GM21515 (cell line): ENCODE results near the gene TAS1R3.

Source experiments
- ATAC-seq: cut with Tn5 transposase; IDR thresholded peaks from one replicate; pipeline ENCODE4 v1.9.1; 2021; ENCODE audit not compliant: unreplicated experiment

TAS1R3 gene

GRCh38 chr1:1320666-1321448 lies 10.2 kb upstream of the TAS1R3 start:
- no peak for ATAC-seq

DNA sequence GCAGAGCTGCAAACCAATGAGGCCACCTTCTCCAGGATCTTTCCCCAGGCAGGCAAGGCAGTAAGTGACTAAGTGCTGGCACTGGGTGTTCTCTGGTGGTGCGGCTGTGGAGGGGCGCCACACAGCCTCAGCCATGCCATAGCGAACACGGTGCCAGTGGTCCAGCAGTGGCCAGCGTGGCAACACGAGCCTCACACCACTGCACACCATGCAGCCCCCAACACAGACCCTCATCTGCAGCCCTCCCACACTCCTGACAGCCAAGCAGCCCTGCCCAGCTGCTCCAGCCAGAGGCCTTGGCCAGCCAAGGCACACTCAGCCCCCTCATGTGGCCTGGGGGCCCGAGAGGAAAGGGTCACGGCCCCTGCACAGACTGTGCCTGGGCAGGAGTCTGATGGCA lies 9.6 kb upstream of the TAS1R3 start:
- no peak for ATAC-seq

- no peak for ATAC-seq
Measured at GRCh38 chr1:1322418-1322817, 8.7 kb upstream of the TAS1R3 start.

DNA sequence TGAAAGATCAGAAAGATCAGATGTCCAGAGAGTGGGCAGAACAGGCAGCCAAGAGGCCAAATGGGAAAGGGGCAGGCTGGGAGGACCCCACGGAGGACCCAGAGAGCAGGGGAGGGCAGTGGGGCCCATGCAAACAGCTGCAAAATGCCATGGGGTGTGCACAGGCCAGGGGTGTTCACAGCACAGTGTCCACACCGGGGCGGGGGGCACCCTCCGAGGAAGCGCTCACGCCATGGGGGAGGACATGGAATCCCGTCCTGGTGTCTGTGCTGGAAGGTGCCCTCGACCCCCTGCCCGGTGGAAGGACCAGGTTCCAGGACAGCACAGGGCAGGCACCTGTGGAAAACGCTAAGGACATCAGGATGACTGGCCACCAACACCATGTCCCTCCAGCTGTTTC lies 8.1 kb upstream of the TAS1R3 start:
- ATAC-seq = no peak

DNA sequence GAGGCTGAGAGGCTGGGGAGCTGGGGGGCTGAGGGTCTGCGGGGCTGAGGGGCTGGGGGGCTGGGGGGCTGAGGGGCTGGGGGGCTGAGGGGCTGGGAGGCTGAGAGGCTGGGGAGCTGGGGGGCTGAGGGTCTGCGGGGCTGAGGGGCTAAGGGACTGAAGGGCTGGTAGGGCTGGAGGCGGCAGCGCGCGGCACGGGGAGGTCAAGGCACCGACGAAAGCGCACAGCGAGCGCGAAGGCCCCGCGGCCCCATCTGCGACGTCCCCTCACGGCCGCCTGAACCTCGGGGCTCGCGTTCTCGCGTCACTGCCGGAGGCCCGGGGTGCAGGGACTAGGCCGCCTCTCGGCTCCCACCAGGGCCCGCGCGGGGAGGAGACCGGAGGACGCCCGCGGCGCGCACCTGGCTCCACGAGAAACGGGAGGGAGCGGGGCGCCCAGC lies 7.0 kb upstream of the TAS1R3 start:
- peak; percentile 17 for ATAC-seq

- peak; percentile 67 for ATAC-seq
Measured at GRCh38 chr1:1324524-1325287, 6.4 kb upstream of the TAS1R3 start, which contains the start of the genes CPTP and INTS11. Gene CPTP, plus strand, starts transcription at chr1:1324802. Its CDS starts 2,109 bp downstream, at chr1:1326911. Gene INTS11, minus strand, starts transcription at chr1:1324660. Its CDS starts 52 bp downstream, at chr1:1324608.

- no peak for ATAC-seq
Measured at GRCh38 chr1:1325288-1326074, 5.6 kb upstream of the TAS1R3 start.

DNA sequence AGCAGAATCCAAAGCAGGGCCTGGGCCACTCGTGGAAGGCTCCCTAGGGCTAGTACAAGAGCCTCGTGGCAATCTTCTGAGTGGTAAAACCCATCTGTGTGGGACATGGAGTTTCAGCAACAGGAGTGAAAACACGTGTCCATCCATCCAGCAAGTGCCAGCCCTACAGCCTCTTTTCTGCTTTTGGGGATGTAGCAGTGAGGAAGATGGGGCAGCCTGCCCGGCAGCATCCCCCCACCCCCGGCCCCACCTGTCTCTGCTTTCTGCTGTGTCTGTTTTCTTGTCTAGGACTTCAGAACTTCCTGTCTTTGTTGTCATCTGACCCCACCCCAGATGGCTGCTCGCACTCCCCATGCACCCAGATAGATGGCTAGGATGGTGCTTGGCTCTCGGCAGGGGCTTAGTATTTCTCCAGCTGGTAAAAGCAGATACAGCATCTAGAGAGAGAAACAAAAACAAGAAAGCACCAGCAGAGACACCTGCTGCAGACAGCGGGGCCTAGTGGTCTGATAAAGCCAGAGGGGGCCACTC lies 4.9 kb upstream of the TAS1R3 start:
- ATAC-seq = no peak

DNA sequence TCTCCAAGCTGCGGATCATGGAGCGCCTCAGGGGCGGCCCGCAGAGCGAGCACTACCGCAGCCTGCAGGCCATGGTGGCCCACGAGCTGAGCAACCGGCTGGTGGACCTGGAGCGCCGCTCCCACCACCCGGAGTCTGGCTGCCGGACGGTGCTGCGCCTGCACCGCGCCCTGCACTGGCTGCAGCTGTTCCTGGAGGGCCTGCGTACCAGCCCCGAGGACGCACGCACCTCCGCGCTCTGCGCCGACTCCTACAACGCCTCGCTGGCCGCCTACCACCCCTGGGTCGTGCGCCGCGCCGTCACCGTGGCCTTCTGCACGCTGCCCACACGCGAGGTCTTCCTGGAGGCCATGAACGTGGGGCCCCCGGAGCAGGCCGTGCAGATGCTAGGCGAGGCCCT lies 3.8 kb upstream of the TAS1R3 start:
- ATAC-seq = no peak

DNA sequence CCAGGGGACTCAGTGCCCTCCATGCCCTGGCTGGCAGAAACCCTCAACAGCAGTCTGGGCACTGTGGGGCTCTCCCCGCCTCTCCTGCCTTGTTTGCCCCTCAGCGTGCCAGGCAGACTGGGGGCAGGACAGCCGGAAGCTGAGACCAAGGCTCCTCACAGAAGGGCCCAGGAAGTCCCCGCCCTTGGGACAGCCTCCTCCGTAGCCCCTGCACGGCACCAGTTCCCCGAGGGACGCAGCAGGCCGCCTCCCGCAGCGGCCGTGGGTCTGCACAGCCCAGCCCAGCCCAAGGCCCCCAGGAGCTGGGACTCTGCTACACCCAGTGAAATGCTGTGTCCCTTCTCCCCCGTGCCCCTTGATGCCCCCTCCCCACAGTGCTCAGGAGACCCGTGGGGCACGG lies 2.8 kb upstream of the TAS1R3 start:
- no peak for ATAC-seq

GRCh38 chr1:1329304-1330210 lies 1.5 kb upstream of the TAS1R3 start:
- ATAC-seq = no peak

- ATAC-seq = no peak
Measured at GRCh38 chr1:1330366-1331067, 563 bp upstream of the TAS1R3 start.

- no peak for ATAC-seq
Measured at GRCh38 chr1:1332031-1332755, 1.1 kb downstream of the TAS1R3 start.

GRCh38 chr1:1332774-1333480 lies 1.8 kb downstream of the TAS1R3 start:
- no peak for ATAC-seq

DNA sequence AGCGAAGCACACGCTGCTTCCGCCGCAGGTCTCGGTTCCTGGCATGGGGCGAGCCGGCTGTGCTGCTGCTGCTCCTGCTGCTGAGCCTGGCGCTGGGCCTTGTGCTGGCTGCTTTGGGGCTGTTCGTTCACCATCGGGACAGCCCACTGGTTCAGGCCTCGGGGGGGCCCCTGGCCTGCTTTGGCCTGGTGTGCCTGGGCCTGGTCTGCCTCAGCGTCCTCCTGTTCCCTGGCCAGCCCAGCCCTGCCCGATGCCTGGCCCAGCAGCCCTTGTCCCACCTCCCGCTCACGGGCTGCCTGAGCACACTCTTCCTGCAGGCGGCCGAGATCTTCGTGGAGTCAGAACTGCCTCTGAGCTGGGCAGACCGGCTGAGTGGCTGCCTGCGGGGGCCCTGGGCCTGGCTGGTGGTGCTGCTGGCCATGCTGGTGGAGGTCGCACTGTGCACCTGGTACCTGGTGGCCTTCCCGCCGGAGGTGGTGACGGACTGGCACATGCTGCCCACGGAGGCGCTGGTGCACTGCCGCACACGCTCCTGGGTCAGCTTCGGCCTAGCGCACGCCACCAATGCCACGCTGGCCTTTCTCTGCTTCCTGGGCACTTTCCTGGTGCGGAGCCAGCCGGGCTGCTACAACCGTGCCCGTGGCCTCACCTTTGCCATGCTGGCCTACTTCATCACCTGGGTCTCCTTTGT lies 2.6 kb downstream of the TAS1R3 start:
- ATAC-seq = no peak

GRCh38 chr1:1334835-1335234 lies 3.8 kb downstream of the TAS1R3 start:
- no peak for ATAC-seq

DNA sequence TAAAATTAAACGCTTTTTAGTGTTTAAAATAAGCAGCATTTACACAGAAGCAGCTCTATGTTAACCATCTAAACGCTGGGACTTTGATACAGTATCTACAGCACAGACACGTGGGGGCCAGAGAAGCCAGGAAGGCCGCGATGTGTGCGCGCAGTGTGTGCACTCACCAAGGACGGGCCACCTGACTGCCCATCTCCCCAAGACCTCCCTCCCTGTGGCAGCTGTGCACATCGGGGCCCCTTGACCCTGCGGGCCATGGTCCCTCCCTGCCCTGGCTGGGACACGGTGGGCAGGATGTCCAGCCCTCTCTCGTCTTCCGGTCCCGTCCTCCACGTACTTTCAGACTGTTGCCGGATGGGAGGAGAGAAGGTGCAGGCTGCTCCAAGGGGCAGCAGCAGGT lies 4.2 kb downstream of the TAS1R3 start:
- ATAC-seq = no peak
